GM19397 (cell line): ENCODE measurements around the gene DLEC1.

Source experiments
- ATAC-seq: cut with Tn5 transposase; IDR thresholded peaks from one replicate; pipeline ENCODE4 v1.9.1; 2021; ENCODE audit warnings: mild to moderate bottlenecking, moderate library complexity; ENCODE audit not compliant: unreplicated experiment

Gene DLEC1

GRCh38 chr3:38169027-38169317 lies 130.0 kb downstream of the DLEC1 start:
- no peak for ATAC-seq

GRCh38 chr3:38170722-38171121 lies 131.7 kb downstream of the DLEC1 start:
- ATAC-seq = no peak

GRCh38 chr3:38171622-38172021 lies 132.6 kb downstream of the DLEC1 start:
- ATAC-seq = no peak
